Activated naive CD4-positive, alpha-beta T cell treated with anti-CD3 and anti-CD28 coated beads, Interleukin-2, amount 50 U/mL, for 16 hours (primary cell): Measurements from ENCODE around the gene ST3GAL4.
"Not testable (repeated sequence)": the region's sequence is repeated elsewhere in the genome, so short reads cannot be mapped to it uniquely, and the experiment has no call there.

Experiments used
- DNase-seq: peaks from one replicate; pipeline ENCODE4 v3.0.0-alpha.2; 2020

The ST3GAL4 gene, protein sequence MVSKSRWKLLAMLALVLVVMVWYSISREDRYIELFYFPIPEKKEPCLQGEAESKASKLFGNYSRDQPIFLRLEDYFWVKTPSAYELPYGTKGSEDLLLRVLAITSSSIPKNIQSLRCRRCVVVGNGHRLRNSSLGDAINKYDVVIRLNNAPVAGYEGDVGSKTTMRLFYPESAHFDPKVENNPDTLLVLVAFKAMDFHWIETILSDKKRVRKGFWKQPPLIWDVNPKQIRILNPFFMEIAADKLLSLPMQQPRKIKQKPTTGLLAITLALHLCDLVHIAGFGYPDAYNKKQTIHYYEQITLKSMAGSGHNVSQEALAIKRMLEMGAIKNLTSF

DNA sequence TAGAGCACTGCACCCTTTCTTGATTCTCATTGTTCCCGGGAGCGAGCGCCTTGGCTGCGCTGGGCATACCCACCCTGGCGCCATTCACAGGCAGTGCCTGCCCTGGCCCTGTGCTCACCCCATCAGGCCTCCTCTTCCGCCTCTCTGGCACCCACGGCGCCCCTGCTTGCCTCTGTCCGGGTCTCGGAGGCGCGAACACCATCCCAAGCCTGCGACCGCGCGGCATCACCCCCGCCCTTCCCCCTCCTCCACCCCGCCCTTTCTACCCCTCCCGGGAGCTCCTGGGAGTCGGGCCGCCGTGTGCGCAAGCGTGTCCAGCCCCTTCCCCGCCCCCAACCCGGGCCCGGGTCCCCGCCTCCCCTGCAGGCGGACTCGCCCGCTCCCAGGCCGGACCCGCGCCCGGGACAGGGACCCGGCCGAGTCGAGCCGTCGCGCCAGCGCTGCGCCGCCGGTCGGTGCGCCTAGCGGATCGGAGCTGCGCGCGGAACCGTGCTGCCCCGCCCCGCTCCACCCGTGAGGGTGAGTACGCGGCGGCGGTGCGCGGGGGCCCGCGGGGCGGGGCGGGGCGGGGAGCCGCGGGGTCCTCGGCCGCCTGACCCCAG, at the start of gene ST3GAL4:
Gene ST3GAL4 (plus strand): TSS at position 363 of the 602 bp plus-strand sequence. CDS start 50,470 bp downstream, outside the sequence.
- DNase-seq: peak; percentile 69

DNA sequence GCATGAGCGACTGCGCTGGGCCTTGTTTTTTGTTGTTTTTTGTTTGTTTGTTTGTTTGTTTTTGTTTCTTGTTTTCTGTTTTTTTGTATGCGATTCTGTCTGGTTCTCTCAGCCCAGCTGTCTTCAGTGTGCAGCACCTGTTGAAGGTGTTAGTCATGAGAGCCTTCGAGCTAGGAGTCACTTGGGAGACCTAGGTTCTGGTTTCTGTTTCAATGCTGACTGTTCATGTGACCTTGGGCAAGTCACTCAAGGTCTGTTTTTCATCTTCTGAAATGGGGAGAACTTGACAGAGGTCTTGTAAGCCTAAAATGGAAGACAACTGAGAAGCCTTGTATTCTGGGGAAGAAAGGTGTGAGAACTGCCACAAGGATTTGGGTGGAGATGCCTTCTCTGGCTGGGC, 49.8 kb upstream of the ST3GAL4 start:
- DNase-seq: peak; percentile 34

DNA sequence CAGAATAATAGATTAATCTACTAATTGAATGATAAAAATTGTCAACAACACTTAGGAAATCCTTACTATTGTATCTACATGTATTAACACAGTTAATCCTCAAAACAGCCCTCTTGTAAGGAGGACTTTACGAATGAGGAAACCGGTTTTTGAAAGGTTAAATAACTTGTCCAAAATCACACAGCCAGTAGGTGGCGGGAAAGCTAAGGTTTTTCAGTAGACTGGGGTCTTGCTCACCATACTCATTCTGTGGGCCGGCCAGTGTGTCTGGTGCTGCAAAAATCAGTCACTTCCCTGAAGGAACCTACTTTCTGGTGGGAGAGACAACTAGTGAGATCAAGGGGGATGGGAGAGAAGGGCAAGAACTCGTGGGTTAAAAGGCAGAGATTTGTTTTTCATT, 47.8 kb upstream of the ST3GAL4 start:
- no peak for DNase-seq

DNA sequence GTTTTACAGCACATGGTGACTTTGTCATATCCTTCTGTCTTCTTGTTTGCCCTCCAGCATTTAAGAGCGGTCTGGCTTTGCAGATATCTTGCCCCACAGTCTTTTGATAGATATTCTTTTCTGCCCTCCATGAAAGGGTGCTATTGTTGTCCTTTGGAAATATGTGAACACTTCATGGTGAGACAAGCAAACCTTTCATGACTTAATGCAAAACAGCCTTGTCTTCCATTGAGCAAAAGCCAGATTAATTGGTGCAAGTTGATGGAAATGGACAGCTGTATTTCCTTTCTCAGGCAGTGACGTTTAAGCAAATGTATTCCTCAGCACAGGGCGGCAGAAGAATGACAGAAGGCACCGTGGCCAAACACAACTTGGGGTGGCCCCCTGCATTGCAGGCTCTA, 47.2 kb upstream of the ST3GAL4 start:
- no peak for DNase-seq

DNA sequence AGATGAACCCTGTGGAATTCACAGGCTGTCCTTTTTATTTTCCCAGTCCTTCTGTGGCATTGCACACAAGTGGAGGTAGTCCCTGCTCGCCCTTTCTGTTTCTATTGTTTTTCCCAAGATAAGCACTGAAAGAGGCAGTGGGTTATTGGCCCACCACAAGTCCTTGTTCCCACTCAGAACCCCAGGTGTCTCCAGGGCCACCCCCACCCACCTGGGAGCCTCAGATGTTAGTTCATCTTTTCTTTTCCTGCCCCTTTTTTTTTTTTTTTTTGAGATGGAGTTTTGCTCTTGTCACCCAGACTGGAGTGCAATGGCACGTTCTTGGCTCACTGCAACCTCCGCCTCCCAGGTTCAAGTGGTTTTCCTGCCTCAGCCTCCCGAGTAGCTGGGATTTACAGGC, 46.7 kb upstream of the ST3GAL4 start:
- not testable (repeated sequence) for DNase-seq

DNA sequence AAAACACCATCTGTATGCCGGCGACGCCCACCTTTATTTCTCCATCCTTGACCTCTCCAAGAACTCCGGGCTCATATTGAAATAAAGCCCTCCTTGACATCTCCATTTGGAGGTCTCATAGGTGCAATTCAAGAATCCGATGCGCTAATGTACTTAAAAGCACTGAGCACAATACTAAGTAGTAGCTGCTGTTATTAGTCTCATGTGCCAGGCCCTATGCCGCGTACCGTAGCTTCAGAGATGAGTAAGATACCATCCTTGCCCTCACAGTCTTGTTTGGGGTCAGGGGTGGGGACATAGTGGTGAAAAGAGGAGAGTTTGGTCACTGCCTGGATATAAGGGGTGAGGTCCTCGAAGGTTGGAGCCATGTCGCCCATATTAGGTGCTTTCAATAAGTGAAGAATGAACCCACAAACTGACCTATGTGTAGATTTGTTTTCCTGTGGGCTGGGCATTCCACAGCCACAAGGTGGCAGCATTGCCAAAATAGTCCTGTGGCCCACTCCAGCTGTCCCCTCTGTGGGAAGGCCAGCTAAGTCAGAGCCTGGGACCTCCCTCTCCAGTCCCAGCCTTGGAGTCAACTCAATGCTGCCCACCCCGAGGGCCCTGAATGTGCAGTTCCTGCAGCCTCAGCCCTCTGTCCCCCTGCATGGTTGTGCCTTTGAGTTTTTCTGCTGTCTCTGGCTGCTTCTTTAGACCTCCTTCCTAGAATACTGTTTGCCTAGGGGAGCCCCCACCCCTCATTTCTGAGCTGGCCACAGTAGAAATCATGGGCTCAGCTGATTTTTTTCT, 45.1 kb upstream of the ST3GAL4 start:
- peak; percentile 57 for DNase-seq

DNA sequence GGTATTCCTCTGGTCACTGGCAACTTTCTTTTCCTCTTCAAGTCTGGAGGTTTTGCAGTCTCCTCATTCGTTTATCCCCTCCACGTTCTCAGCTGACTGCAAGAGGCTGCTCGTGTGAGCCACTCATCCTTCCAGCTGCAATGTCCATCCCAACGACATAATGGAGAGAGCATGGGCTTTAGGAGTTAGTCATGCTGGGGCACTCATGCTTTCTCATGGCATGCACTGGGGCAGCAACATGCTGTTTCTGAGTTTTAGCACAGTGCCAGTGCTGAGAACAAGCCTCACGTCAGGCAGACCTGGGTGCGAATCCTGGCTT, 44.5 kb upstream of the ST3GAL4 start:
- no peak for DNase-seq

DNA sequence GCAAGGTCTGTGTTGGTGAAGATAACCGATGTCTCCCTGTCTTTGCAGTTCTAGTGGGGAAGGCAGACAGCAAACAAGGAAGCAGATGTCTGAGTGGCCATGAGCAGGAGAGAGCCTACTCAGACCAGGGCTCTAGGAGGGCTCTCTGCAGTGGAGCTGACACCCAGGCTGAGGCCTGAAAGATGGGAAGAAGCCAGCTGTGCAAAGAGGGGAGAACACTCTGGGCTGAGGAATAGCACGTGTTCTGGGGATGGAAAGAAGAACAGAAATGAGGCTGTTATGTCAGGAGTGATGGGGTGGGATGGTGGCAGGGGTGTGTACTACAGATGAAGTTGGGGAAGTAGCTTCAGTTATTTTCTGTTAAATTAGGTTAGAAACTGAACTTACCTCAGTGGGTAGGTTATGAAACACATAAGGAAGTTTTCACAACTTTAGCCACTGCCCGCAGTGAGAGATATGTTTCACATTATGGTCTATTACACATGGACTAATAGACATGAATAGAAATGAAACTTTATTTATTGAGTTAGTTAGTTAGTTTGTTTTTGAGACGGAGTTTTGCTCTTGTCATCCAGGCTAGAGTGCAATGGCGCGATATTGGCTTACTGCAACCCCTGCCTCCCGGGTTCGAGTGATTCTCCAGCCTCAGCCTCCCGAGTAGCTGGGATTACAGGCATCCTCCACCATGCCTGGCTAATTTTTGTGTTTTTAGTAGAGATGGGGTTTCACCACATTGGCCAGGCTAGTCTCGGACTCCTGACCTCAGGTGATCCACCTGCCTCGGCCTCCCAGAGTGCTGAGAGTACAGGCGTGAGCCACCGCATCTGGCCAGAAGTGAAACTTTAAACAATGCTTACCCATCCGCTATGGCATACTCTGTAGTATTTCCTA, 43.8 kb upstream of the ST3GAL4 start:
- no peak for DNase-seq

DNA sequence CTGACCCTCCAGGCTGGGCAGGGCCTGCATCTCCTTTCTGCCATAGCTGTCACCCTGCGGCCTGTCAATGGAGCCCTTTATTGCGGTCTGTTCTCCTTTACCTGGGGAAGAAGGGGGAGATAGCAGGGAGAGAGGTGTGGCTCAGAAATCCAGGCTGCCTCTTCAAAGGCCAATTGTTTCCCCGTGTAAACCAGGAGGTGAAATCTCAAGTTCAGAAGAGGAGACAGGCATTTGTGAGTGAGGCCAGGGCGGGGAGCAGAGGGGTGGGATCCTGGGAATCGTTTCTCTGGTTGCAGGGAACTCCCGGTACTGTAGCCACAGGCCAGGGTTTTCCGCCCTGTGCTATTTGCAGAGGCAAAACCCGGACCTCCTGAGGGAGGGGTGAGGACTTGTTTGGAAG, 42.5 kb upstream of the ST3GAL4 start:
- DNase-seq: no peak

DNA sequence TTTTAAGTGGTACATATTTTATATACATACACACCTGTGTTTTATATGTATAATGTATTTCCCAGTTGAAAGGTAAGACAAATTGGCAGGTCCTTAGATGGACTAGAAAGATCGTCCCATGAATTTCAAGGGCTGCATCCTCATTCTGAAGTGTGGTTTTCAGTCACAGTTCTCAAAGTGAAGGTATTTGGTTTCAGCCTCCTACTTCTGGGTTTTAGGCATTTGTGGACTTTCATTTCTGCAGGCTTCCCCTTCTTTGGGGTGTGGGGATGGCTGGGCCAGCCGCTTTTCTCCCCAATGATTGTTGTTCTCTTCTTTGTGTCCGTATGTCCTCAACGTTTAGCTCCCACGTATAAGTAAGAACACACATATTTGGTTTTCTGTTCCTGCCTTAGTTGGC, 41.7 kb upstream of the ST3GAL4 start:
- DNase-seq: no peak

DNA sequence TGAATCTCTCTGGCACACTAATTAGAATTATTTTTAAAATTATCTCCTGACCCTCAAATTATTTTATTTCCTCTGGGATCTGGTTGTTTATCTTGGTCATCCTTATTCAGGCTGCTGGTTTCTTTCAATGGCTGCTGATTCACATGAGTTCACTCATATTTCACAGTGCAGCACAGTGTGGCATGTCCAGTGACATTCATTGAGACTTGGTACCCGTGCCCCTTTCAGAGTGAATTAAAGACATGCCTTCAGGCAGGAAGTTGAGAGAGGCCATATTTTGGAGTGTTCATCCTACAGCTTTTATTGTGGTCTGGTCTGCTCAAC, 38.1 kb upstream of the ST3GAL4 start:
- no peak for DNase-seq

DNA sequence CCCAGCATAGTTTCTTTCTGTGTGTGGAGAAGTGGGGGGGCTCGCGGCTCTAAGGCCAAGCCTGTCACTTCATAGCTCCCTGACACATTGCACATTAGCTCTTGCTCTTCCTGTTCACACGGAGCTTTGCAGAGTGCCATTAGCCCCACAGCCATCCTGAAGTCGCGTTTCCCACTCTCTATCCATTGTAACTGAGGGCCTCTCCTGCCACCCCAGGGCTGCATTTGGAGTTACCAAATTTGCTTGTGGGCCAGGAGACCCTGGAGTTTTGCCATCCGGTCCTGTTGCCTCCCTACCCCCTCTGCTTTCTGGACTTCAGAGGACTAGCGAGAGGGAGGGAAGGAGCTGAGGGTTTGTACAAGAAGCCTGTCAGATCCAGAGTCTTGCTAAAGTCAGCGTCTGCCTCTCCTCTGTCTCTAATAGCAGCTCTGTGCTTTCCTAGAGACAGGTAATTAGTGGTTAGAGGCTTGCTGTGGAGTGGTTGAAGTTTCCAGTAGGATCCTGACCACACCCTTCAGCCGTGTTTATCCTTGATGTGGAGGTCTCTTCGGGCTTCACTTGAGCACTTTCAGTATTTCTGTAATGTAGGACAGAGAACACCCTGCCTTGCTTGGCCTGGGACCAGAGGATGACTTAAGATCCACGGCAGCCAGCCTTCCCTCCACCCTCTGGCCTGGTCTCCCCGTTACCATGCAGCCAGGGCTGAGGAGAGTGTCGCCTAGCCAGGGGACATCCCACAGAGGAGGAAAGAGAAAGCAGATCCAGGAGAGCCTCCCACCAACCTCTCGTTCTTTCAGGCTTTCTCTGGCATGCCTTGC, 37.5 kb upstream of the ST3GAL4 start:
- no peak for DNase-seq

DNA sequence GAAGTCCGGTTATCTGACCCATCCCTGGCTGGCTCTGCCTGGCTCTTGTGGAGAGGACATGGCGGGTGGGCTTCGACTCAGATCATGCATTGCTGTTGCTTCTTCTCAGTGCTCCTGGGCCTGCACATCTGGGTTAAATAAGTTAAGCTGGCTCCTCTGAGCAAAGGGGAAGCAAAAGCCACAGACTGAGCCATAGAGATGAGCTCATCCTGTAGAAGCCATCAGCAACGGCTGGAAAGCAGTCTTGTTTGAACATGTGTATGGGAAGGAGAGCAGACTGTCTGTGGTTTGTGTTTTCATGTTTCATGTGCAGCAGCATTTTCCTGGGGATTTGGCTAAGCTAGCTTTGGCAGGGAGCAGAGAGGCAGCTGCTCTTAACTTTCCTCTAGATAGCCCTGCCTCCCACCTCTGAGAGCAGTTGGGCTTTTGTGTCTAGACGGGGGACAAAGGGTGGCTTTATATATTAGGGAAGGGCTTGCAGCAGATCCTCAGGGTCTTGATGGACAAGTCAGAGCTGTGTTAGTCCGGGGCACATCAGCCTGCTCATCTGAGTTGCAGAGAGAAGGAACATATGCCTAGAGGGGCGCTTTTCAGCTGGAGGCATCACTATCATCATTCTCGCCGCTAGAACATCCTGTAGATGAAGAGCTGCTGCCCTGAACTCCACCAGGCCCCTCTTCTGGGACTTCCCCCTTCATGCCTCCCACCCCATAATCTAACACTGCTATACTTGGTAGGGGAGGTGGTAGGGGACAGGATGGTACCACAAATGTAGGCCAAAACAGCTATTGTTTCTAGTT, 36.7 kb upstream of the ST3GAL4 start:
- DNase-seq: no peak

DNA sequence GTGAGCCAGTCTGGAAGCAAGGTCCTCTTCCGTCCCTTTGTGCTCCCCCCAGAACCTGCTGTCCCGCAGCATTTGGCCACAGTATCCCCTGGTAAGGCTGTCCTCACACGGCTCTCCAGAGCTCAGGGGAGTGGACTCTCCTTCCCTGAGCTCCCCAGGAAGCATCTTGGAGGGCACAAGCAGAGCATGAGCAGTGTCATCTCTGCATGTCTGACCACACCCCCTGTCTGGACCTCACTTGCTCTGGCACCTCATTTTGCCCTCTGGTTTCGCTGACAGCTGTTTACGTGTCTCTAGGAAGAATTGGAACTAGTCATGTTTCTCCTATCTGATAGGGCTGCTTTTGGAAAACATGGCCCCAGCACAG, 36.1 kb upstream of the ST3GAL4 start:
- DNase-seq: no peak

DNA sequence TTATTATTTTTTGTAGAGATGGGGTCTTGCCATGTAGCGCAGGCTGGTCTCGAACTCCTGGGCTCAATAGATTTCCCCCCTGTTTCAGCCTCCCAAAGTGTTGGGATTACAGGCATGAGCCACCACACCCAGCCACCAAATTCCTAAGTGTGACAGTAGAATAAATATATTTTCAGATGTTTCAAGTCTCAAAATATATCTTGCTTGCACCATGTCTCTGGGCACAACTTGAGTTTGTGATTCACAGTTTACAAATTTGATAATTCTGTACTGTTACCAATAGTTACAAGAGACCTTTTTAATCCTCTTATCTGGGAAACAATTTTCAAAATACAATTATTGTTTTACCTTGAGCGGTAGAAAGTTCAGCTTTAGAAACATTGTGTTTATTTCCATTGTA, 32.5 kb upstream of the ST3GAL4 start:
- DNase-seq: no peak

DNA sequence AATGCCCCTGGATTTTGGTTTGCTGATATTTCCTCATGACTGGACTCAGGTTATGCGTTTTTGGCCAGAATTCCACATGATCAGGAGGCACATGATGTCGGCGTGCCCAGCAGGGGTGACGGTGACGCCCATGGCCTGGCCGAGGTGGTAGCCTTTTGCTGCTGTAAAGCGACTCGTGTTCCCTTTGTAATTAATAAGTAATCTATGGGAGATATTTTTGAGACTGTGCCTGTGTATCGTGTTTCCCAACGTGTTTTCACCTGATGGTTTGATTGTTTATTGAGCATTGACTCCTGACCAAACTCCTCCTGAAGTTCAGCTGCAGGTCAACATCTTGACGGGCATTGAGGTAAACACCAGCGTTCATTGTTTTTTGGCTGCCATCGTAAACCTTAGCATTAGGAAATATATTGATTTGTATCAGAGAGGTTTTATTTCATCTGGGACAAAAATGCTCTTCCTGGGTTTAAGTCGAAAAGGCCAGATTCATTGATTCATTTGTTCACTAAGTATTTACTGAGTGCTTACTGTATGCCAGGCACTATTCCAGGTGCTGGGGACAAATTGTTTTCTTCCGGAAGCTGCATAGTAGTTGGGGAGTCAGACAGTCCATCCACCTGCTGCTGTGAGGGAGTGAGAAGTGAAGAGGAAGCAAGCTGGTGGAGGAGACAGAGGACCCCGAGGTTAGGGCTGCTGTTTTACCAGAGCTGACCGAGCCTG, 28.0 kb upstream of the ST3GAL4 start:
- no peak for DNase-seq

DNA sequence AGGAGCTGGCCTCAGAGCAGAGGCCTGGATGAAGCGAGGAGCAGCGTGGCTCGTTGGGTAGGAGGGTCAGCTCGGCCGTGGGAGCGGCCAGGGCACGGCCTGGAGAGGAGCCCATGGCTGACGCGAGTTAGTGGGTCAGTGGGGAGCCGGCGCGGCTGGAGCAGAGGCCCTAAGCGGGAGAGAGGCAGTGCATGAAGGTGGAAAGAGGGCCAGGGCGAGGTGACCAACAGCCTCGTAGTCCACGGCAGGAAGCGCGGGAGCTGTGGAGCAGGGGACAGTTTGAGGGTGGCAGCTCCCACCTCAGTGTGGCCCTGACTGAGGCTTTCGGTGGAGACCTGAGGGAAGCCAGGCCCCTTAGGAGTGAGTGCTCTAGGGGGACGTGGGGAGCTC, 27.5 kb upstream of the ST3GAL4 start:
- no peak for DNase-seq

DNA sequence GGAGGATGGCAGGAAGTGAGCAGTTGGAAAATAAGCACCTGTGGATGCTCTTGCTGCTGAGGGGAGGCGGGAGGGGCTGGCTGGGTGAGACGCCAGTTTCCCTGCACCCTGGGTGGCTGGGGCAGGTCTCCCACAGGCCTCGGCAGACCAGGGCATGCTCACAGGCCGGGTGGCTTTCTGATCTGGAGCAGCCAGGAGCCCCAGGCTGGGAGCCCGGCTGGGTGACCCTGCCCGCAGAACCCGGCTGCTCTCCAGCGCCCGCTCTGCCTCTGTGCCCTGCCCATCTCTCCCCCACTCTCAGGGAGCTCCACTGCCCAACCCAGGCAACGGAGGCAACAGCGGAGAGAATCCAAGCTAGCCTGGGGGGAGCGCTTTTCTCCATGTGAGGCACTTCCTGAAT, 27.0 kb upstream of the ST3GAL4 start:
- no peak for DNase-seq

DNA sequence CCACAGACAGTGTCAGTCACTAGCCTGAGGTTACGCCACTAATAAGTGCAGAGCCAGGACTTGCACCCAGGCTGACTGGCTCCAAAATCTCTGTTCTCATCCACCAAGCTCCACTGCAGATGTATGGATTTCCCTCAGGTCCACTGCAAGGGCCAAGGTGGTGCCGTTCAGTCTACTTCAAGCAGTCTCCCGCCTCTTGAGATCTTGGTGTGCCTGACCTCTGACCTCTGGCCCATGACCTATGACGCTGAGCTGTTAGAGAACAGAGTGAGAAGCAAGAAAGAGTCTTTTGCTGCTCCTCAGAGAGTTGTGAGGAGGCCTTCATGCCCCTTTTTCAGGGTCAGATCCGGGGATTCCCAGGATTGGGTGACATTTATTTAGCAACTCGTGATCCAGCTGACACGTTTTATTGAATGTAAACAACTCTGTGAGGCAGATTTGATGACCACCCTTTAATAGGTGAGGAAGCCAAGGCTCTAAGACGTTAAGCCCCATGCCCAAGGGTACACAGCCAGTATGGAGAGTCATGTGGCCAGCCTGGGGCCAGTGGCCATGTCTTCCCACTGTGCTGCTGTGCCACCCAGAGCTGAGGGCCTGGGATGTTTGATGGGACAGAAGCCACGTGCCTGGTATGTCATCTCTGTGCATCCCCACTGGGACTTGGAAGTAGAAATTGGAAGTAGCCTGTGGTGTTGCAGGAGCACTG, 26.4 kb upstream of the ST3GAL4 start:
- DNase-seq: no peak

DNA sequence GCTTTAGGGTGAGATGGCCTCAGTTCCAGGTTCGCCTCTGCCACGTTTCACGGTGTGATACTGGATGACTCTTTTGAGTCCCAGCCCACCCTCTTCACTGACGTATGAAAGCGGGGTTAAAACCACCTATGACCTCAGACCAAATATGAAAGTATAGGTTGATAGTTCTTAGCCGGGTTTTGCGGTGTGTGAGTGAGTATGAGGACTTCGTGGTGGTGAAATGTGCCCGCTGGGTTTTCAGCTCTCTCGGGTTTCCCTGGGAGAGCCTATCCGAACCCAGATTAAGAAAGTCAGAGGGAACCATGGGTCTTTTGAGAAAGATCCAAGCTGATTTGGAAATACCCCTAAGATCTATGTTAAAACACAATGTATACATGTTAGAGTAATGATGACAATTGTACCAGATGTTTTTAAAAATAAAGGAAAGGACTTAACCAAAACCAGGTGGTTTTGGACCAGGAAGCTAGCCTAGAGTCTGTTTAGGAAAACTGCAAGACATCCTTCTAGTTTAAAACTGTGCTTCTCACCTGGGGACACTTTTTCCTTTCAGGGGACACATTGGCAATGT, 25.8 kb upstream of the ST3GAL4 start:
- no peak for DNase-seq
